ENCODE measurements around the gene GRIK4.

The GRIK4 gene

DNA sequence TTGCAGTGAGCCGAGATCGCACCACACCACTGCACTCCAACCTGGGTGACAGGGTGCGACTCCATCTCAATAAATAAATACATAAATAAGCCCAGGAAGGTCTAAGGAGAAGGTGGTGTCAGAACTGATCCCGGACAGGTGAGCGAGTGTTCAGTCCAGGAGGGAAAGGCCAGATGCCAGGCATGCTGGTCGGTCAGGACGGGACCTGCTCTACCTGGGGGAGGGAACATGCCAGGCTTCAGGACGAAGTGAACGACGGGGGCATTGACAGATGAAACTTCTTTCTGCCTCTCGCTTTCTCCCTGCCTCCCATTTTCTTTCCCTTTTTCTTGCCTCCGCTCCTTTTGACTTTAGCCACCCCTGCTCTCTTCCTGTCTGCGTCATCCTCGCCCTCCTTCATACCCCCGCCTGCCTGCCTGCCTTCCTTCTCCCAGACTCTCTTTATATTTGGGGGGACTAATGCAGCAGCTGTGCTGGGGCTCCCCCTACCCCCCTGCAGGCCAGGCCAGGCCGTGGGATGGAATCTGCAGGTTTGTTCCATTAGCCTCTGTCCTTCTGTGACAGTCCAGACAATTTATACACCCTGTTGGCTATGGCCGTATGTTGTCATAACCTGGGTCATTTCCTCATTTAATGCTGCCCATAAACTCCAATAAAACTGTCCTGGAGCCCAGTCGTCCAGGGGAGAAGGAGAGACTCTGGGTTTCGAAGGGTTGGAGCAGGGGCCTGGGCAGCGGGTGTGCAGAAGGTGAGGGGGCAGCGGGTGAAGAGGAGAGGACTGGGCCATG lies 303.2 kb downstream of the GRIK4 start:
- DNase-seq (ENCODE audit: low read depth): no peak

- no peak for DNase-seq (ENCODE audit: low read depth)
These were observed 304.0 kb downstream of the GRIK4 start for GRCh38 chr11:120815319-120816100.

DNA sequence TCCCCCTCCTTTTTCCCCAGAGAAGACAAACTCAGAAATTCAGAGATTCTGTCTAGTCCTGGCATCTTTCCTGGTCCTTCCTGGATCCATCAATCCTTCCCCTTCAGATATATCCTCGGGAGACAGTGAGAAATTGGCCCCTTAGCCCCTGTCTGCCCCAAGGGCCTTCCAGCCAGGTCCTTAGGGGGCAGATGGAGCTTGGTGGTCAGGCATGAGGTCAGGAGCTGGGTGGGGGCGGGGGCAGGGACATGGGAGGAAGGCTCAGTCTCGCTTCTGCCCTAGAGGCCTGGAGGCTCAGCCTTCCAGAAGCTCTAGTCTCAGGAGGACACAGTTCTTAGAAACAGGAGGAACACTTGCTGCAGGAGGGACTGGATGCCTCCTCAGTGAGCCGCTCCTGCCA lies 304.6 kb downstream of the GRIK4 start:
- DNase-seq (ENCODE audit: low read depth): no peak

- no peak for DNase-seq (ENCODE audit: low read depth)
These were observed 305.2 kb downstream of the GRIK4 start for GRCh38 chr11:120816711-120817110.

DNA sequence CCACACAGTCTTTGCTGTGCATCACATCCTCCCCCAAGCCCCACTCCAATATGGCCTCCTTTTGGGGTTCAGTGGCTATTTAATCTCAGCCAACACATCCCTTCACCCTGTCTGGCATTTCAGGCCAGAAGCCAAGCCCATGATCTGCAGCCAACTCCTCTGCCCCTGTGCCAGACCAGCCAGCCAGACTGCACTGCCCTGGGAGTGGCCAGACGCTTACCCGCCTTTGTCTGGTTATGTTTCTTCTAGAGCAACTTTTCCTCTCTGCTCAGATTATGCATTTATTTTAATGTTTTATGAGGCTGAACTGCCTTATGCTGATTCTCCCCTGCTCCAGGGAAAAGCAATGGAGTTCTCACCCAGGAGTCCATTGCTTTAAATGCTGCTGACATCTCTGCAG lies 305.6 kb downstream of the GRIK4 start:
- no peak for DNase-seq (ENCODE audit: low read depth)

DNA sequence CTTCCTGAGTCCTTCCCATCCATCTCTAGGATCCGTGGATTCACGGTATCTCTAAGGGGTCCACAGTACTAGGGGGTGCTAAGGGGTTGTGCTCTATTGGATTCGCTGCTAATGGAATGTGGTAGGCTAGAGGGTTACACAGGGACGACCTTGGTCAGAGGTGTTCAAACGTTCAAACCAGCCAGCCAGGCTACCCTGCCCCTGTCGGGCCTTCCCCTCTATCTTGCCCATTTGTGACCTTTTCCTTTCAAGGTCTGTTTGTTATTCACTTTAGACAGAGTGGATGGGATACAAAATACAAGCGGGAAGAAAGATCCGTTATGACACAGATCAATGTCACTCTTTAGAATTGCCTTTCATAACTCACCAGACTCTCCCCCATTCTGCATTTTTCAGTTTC lies 306.5 kb downstream of the GRIK4 start:
- DNase-seq (ENCODE audit: low read depth): no peak

GRCh38 chr11:120819003-120819402 lies 307.5 kb downstream of the GRIK4 start:
- DNase-seq (ENCODE audit: low read depth): no peak

DNA sequence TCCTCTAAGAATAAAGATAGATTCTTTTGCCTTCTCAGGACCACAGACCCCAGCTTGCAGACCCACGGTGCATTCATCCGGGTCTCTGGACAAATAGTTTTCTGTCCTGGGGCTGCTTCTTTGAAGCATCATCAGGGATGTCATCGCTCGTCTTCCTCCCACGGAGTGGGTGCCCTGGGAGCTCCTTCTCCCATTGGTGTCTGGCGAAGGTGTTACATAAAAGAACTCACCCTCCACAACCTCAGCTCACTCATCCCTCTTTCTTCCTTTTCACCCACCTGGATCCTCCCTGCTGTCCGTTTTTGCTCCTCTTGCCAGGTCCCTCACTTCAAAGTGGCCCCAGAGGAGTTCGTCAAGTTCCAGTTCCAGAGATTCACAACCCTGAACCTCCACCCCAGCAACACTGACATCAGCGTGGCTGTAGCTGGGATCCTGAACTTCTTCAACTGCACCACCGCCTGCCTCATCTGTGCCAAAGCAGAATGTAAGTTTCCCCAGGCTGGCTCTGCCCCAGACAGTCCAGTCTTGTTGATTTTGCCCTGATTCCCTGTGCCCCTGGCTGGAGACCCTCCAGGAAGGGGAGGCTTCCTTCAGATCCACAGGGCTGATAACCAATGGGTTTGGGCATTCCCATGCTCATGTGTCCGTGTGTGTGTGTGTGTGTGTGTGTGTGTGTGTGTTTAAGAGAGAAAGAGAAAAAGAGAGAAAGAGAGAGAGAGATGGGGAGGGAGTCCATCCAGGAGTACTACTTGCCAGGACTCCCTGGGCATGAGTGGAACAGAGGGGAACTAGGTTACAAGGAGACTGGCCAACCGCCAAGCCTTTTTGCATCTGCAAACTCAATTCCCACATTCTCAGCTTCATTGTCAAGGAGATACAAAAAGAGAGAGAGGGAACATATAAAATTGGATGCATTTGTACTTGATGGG lies 308.2 kb downstream of the GRIK4 start:
- DNase-seq (ENCODE audit: low read depth): no peak

GRCh38 chr11:120823159-120823558 lies 311.6 kb downstream of the GRIK4 start:
- DNase-seq (ENCODE audit: low read depth): no peak

GRCh38 chr11:120824242-120824641 lies 312.7 kb downstream of the GRIK4 start:
- DNase-seq (ENCODE audit: low read depth): no peak

GRCh38 chr11:120827198-120827597 lies 315.6 kb downstream of the GRIK4 start:
- no peak for DNase-seq (ENCODE audit: low read depth)

DNA sequence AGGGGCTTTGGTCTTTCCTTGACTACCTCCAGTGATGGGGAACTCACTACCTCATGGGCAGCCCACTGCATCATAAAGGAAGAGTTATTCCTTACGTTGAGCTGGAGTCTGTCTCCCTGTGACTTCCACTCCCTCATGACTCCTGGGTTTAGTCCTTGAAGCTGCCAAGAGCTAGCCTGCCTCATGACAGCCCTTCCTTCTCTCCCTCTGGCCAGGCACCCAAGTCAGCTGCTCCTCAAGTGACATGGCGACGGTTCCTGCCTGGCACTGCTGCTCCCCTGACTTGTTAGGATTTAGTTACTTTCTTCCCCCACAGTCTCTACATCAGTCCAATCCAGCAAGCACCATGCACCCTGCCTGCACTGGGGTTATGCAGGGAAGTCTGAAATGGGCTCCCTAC lies 316.3 kb downstream of the GRIK4 start:
- DNase-seq (ENCODE audit: low read depth): no peak

DNA sequence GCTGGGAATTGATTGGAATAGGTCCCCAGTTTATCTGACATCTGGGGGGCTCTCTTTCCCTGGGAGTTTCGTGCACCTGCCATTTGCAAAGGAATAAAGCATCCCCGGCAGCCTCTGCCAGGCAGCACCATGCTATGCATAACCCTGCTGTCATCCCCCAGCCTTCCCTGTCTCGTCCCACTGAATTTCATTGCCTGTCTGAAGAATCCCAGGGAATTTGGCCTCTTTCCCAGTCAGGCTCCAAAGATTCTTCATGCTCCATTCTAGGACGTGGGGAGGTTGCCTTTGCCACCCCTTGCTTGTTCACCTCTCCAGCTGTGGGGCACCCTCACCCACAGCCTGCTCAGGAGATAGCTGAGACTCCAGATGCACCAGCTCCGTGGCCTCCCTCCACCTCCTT lies 317.3 kb downstream of the GRIK4 start:
- no peak for DNase-seq (ENCODE audit: low read depth)

DNA sequence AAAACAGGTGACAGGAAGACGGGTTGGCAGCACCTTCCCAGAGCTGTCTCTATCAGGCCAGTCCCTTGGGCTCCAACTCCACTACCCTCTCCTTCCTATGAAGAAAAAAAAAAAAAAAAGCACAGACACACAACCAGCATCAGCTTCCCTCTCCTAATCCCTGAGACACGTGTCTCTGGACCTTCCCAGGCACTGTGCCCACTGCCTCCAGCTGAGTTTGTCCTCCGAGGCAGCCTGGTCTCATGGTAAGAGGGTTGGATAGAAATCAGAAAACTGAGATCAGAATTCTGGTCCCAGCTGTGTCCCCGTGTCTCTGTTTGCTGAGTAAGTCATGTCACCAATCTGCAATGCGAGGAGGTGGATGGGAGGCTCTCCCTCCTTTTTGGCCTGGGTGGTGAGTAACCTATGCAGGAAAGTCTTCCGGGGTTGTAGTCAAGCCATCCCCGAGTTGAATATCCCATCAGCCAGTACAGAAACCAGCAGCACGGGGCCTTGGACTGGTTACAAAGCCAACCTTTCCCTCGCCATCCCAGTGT lies 318.6 kb downstream of the GRIK4 start:
- DNase-seq (ENCODE audit: low read depth): no peak

GRCh38 chr11:120832481-120833238 lies 321.1 kb downstream of the GRIK4 start:
- DNase-seq (ENCODE audit: low read depth): no peak

DNA sequence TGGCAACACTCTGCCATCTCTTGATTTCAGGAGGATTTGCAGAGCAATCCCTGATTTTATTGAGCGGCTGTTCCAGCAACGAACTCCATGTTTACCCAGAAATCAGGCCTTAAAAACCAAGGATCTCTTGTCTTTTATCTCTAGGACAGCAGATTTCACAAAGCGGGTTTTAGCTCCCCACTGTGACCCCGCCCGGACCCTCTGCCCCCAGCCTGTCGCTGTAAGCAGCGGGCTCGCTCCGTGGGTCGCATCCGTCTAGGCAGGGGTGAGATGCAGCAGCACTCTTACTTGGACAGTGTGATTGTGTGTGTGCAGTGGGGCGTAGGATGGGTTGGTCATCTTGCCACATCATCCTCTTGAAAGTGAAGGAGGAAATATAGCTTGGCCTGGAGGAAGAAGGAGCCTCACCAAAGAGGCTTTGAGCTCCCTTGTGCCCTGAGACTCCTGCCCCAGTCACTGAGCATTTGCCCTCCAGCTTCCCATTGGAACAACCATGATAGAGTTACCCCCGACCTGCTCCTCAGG lies 323.2 kb downstream of the GRIK4 start:
- DNase-seq (ENCODE audit: low read depth): no peak

GRCh38 chr11:120835601-120836228 lies 324.2 kb downstream of the GRIK4 start:
- DNase-seq (ENCODE audit: low read depth): peak; percentile 45

DNA sequence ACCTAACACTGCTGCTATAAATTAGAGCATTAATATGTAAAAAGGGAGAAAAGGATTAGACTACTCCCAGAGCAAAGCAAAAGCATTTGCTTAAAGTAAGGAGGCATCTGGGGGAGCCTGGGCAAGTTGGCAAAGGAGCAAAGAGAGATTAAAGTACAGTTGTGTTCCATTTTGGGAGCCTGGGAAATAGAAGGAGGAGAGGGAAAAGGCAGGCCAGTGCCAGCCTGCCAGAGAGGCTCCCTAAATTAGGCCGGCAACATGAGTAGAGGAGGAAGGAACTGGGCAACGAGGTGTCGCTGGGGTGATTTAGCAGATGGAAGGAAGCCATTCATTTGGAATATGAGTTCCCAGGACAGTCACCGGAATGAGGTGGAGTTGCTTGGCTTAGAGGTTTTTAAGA lies 326.1 kb downstream of the GRIK4 start:
- DNase-seq (ENCODE audit: low read depth): no peak

DNA sequence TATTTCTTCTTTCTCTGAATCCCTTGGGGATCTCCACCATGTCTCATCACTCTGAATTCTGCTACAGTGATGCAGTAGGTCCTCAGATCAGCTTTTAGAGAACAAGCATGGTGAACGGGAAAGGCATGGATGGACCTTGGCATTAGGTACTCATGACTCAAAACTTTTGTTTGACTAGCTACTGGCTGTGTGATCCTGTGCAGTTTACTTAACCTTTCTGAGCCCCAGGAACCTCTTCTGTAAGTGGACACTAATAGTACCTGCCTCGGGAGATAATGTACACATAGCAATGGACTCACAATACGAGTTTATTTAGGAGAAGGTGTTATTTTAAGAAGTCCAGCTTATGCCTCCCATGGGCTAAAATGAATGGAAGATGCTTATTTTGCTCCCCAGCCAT lies 327.7 kb downstream of the GRIK4 start:
- no peak for DNase-seq (ENCODE audit: low read depth)

DNA sequence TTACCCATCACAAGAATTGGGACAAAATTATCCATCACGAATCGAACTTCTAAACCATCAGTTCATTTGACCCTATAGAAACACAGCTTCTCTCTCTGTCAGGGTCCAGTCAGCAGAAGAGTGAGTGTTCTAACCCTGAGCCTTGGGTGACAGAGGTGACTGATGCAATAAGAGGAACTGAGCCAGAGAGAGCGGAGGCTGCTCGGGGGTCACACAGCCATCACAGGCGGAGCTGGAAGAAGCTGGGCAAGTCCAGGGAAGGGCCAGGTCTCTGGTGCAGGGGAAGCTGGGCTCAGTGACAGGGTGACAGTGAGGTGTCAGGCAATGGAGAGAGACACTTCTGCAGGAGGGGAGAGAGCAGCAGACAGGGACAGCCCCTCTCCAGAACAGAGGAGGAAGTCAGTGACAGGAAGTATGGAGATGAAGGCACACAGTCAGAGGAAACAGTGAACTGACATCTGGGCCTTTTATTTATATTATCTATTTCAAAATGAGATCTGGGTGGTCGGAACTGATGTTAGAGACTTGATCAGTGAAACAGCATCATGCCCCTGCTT lies 328.4 kb downstream of the GRIK4 start:
- no peak for DNase-seq (ENCODE audit: low read depth)

Data from activated T-cell treated with anti-CD3 and anti-CD28 coated beads for 48 hours (primary cell).